ENCODE data around the gene TMEM151B.

DNA sequence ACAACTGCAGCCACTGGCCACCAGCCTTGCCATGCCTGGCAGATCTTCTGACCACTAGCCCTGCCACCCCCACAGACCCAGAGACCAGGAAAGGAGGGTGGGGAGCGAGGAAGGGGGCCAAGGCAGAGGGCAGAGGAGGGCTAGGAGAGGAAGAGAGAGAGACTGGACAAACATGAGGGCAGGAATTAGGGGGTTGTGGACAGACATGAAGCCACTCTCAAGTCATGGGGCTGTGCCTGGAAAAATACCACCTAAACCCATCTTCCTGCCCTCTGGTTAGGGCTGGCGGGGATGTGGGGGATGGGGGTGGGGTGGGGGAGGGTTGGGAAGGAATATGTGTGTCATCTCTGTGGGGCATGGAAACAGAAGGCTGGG is 48.3 kb upstream of the TMEM151B start:
- TF ChIP-seq, protein P1, sequence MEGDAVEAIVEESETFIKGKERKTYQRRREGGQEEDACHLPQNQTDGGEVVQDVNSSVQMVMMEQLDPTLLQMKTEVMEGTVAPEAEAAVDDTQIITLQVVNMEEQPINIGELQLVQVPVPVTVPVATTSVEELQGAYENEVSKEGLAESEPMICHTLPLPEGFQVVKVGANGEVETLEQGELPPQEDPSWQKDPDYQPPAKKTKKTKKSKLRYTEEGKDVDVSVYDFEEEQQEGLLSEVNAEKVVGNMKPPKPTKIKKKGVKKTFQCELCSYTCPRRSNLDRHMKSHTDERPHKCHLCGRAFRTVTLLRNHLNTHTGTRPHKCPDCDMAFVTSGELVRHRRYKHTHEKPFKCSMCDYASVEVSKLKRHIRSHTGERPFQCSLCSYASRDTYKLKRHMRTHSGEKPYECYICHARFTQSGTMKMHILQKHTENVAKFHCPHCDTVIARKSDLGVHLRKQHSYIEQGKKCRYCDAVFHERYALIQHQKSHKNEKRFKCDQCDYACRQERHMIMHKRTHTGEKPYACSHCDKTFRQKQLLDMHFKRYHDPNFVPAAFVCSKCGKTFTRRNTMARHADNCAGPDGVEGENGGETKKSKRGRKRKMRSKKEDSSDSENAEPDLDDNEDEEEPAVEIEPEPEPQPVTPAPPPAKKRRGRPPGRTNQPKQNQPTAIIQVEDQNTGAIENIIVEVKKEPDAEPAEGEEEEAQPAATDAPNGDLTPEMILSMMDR (IDR thresholded peaks at IDR 0.05; ENCODE audit: poor library complexity, severe bottlenecking) = no peak
- TF ChIP-seq RAD21 (conservative IDR thresholded peaks at IDR 0.05) (no peak), SMC3 (conservative IDR thresholded peaks at IDR 0.05; ENCODE audit: poor library complexity) (no peak)
